GM21390 (cell line): Measurements from ENCODE around the gene ARID1B.
"Not testable (repeated sequence)": the region's sequence is repeated elsewhere in the genome, so short reads cannot be mapped to it uniquely, and the experiment has no call there.

ENCODE experiments used
- ATAC-seq: cut with Tn5 transposase; IDR thresholded peaks from one replicate; pipeline ENCODE4 v1.9.1; 2021; ENCODE audit not compliant: unreplicated experiment

Gene ARID1B

GRCh38 chr6:156980948-156981347 is 203.8 kb downstream of the ARID1B start:
- ATAC-seq, result no peak

- ATAC-seq, result no peak
Measured at GRCh38 chr6:156982168-156982567, 205.0 kb downstream of the ARID1B start.

GRCh38 chr6:156982864-156983263 is 205.7 kb downstream of the ARID1B start:
- not testable (repeated sequence) for ATAC-seq

GRCh38 chr6:156984178-156984738 is 207.1 kb downstream of the ARID1B start:
- peak; percentile 44 for ATAC-seq

GRCh38 chr6:156985309-156985708 is 208.1 kb downstream of the ARID1B start:
- no peak for ATAC-seq

- peak; percentile 73 for ATAC-seq
Measured at GRCh38 chr6:156988276-156989158, 211.3 kb downstream of the ARID1B start.

GRCh38 chr6:156989159-156989806 is 212.1 kb downstream of the ARID1B start:
- ATAC-seq, result no peak

- ATAC-seq, result no peak
Measured at GRCh38 chr6:156992020-156992804, 215.0 kb downstream of the ARID1B start.

GRCh38 chr6:156993713-156994112 is 216.5 kb downstream of the ARID1B start:
- no peak for ATAC-seq

GRCh38 chr6:156994215-156995076 is 217.3 kb downstream of the ARID1B start:
- ATAC-seq, result no peak

- ATAC-seq, result no peak
Measured at GRCh38 chr6:156995502-156995901, 218.3 kb downstream of the ARID1B start.

GRCh38 chr6:156996265-156996664 is 219.1 kb downstream of the ARID1B start:
- no peak for ATAC-seq

GRCh38 chr6:156998794-156999330 is 221.7 kb downstream of the ARID1B start:
- no peak for ATAC-seq

GRCh38 chr6:156999762-157000161 is 222.6 kb downstream of the ARID1B start:
- no peak for ATAC-seq

GRCh38 chr6:157001716-157002115 is 224.5 kb downstream of the ARID1B start:
- ATAC-seq, result no peak

- ATAC-seq, result no peak
Measured at GRCh38 chr6:157002774-157003173, 225.6 kb downstream of the ARID1B start.

- ATAC-seq, result no peak
Measured at GRCh38 chr6:157005940-157006339, 228.8 kb downstream of the ARID1B start.

- ATAC-seq, result no peak
Measured at GRCh38 chr6:157008568-157008967, 231.4 kb downstream of the ARID1B start.

GRCh38 chr6:157012355-157012754 is 235.2 kb downstream of the ARID1B start:
- no peak for ATAC-seq
